ENCODE data around the gene CPNE7. TPM values are rescaled to one million over a fixed set of nuclear protein-coding genes. Genes with fewer than 3 reads are reported as not detected.

The CPNE7 gene
- total and polyA plus RNA-seq, 2 of the 4 experiments (the other 2 are of a cell fraction): 5.4 to 17.4 TPM

DNA sequence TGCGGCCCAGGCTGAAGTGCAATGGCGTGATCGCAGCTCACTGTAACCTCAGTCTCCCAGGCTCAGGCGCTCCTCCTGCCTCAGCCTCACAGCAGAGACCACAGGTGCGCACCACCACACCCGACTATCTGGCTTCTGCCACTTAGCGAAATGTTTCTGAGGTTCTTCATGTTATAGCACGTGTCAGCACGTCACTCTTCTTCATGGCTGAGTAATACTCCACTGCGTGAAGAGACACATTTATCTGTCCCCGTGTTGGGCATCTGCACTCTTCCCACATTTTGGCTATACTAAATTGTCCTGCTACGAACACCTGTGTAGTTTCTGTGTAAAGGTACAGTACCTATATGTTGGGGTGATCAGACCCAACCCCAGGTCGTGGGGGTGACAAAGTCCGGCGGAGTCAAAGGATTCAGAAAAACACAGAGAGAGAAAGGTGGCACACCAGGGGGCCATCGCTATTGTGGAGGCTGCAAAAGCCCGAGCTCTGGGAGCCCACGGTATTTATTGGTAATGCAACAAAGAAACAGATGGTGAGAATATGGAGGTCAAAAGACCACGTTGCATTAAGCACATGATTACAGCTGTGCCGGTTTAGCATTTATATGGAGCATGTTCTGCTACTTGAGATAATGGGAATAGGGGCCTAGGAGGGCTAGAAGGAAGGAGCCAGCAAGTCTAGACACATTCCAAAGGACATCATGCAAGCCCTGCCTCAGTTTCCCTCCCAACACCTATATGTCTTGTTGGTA, 37.0 kb downstream of the CPNE7 start:
- H3K27ac ChIP-seq (ENCODE audit: insufficient read depth, low read length): no peak overlapping the region
- CTCF ChIA-PET: no interaction called here
- in situ Hi-C loops (cut with MboI; ENCODE audit: low sequenced_read_pairs) (no loop called here), dilution Hi-C loops (cut with HindIII; ENCODE audit: low sequenced_read_pairs, unreplicated experiment) (no loop called here), intact Hi-C loops (cut with micrococcal nuclease) (no loop called here)
- H2BK15ac ChIP-seq (ENCODE audit: low read depth, low read length): no peak overlapping the region
- H3K18ac ChIP-seq (ENCODE audit: low read depth, low read length): no peak overlapping the region
- WGBS, 2 experiments (ENCODE audit: extremely low coverage in 2 of 2, insufficient read length in 1 of 2): 80% methylated on average over 13 of the region's 20 CpGs; no CpG with 5 or more reads in 1 of the 2 experiments
- TF ChIP-seq RAD21 (IDR thresholded peaks at IDR 0.05; ENCODE audit: low read length) (no peak), CHD1 (IDR thresholded peaks at IDR 0.05; ENCODE audit: low read depth, low read length) (no peak), POLR2A (IDR thresholded peaks at IDR 0.05; ENCODE audit: low read depth, low read length) (no peak), RCOR1 (IDR thresholded peaks at IDR 0.05; ENCODE audit: insufficient replicate concordance, low read length) (no peak), MAZ (IDR thresholded peaks at IDR 0.05; ENCODE audit: borderline replicate concordance, low read depth, low read length) (no peak), NFE2L2 (IDR thresholded peaks at IDR 0.05; ENCODE audit: low read depth, low read length) (no peak)
- TF ChIP-seq, protein P1, sequence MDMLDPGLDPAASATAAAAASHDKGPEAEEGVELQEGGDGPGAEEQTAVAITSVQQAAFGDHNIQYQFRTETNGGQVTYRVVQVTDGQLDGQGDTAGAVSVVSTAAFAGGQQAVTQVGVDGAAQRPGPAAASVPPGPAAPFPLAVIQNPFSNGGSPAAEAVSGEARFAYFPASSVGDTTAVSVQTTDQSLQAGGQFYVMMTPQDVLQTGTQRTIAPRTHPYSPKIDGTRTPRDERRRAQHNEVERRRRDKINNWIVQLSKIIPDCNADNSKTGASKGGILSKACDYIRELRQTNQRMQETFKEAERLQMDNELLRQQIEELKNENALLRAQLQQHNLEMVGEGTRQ (IDR thresholded peaks at IDR 0.05; ENCODE audit: low read depth, low read length): no peak
- H3K23ac ChIP-seq (ENCODE audit: low read depth, low read length): no peak overlapping the region
- H3K9me3 ChIP-seq (ENCODE audit: control insufficient read depth, insufficient read depth, low read length): no peaks in the 10 kb centered on the region
- H4K5ac ChIP-seq (ENCODE audit: low read depth, low read length): no peak overlapping the region
- H3K36me3 ChIP-seq (ENCODE audit: control insufficient read depth, insufficient read depth, low read length): no peaks in the 10 kb centered on the region
- H2BK5ac ChIP-seq (ENCODE audit: low read depth, low read length, poor library complexity, severe bottlenecking): no peak overlapping the region
- H4K20me1 ChIP-seq (ENCODE audit: insufficient read depth, low read length): peaks cover 6% of the 10 kb centered on the region; the same call in 1 of the 2 replicates
- no peak overlapping the region for H3K56ac ChIP-seq (ENCODE audit: extremely low read depth, insufficient read depth, low read length)
- no peak overlapping the region for H3K4me3 ChIP-seq (ENCODE audit: insufficient read depth, low read depth, low read length)
- no peak overlapping the region for H2AK5ac ChIP-seq (ENCODE audit: low read depth, low read length)
- no peak overlapping the region for H3K4me2 ChIP-seq (ENCODE audit: low read depth, low read length)
- H3K79me1 ChIP-seq (ENCODE audit: low read depth in 1 of 2, low read length in 2 of 2): no peaks in the 10 kb centered on the region
- no peak overlapping the region for H2BK120ac ChIP-seq (ENCODE audit: low read depth, low read length)
- H3K4ac ChIP-seq (ENCODE audit: low read depth, low read length): no peak overlapping the region
- no peak overlapping the region for H4K8ac ChIP-seq (ENCODE audit: low read depth in 2 of 2, low read length in 2 of 2)
- ATAC-seq (ENCODE audit: low read depth): no peak
- no peak overlapping the region for H3K14ac ChIP-seq (replicated peaks; ENCODE audit: low read depth, low read length)
- H2BK20ac ChIP-seq (ENCODE audit: low read depth, low read length): no peak overlapping the region
- no peak overlapping the region for H2AFZ ChIP-seq (replicated peaks; ENCODE audit: low read length, poor library complexity)
- H3K9ac ChIP-seq (ENCODE audit: low read depth, low read length): no peak overlapping the region
- no peak for DNase-seq
- H2AK9ac ChIP-seq (replicated peaks; ENCODE audit: low read depth, low read length, poor library complexity): no peak overlapping the region
- BruUV-seq (replicated peaks): no TSS peak
- no peaks in the 10 kb centered on the region for H3K4me1 ChIP-seq (ENCODE audit: control insufficient read depth, insufficient read depth, low read length)
- 0 out of 2 replicates have a peak, but pooled peaks cover 3% of the 10 kb centered on the region for H3K9me1 ChIP-seq (ENCODE audit: insufficient read depth, low read length)
- POLR2A ChIA-PET (ENCODE audit: unreplicated experiment): no interaction called here
- no peak overlapping the region for H4K91ac ChIP-seq (ENCODE audit: insufficient read depth, low read depth, low read length)
- H3K27me3 ChIP-seq (ENCODE audit: control insufficient read depth, insufficient read depth, low read length): peaks cover 2% of the 10 kb centered on the region; the same call in 1 of the 2 replicates
